Keratinocyte (primary cell): ENCODE data around the gene SOX14. TPM values are rescaled to one million over a fixed set of nuclear protein-coding genes. Genes with fewer than 3 reads are reported as not detected.

Experiments
- polyA plus RNA-seq, 5 experiments: library from polyadenylated mRNA; depleted of rRNA in 3 of 5; stranded (reverse) in 3 of 5; stranded (forward) in 1 of 5; unstranded in 1 of 5; fragments of >200 nt; gene quantifications; 1 replicate in 1 of 5; 2 replicates in 3 of 5; 3 replicates in 1 of 5; pipeline versions ENCODE4 v1.2.1 to v1.2.3, GENCODE V29; 2011 to 2012; ENCODE audit warnings: missing spikeins in 2 of 5, low read depth in 1 of 5, low replicate concordance in 1 of 5

Gene SOX14
- polyA plus RNA-seq, 1 donor (not counting 4 experiments of a cell fraction or from before 2014, with no cell fraction given) = not detected

Other genes with a start within 250 kb of the SOX14 start
- not detected in 3 replicates for gene CLDN18, start 245.8 kb downstream of the SOX14 start, polyA plus RNA-seq